ENCODE data around the gene GPR6. TPM values are rescaled to one million over a fixed set of nuclear protein-coding genes. Genes with fewer than 3 reads are reported as not detected.

GPR6 gene
- total and polyA plus RNA-seq, 7 donors, result not detected

- no peak for DNase-seq
- WGBS, 2 donors, result 73 to 86% methylated on average over 6 of the region's 6 CpGs
- Histone ChIP-seq H3K36me3 (no peaks in the 10 kb centered on the region), H3K27ac (no peak overlapping the region), H3K9me3 (no peaks in the 10 kb centered on the region), H3K4me3 (no peak overlapping the region), H3K27me3 (no peaks in the 10 kb centered on the region), H3K4me1 (no peaks in the 10 kb centered on the region)
- TF ChIP-seq POLR2A (IDR thresholded peaks at IDR 0.05), result no peak
- intact Hi-C loops (cut with DNase I), result no loop called here
Measured at GRCh38 chr6:110017306-110017705, 39.2 kb downstream of the GPR6 start.

GRCh38 chr6:110017946-110018345, 39.8 kb downstream of the GPR6 start:
- intact Hi-C loops (cut with DNase I), result no loop called here
- no peaks in the 10 kb centered on the region for H3K36me3 ChIP-seq
- WGBS, 2 donors, result 50 to 77% methylated on average over 7 of the region's 7 CpGs
- no peak overlapping the region for H3K4me3 ChIP-seq
- H3K9me3 ChIP-seq, result no peaks in the 10 kb centered on the region
- no peaks in the 10 kb centered on the region for H3K27me3 ChIP-seq
- H3K4me1 ChIP-seq, result no peaks in the 10 kb centered on the region
- TF ChIP-seq CTCF (IDR thresholded peaks at IDR 0.05), result no peak
- no peak for TF ChIP-seq EP300 (IDR thresholded peaks at IDR 0.05)
- TF ChIP-seq POLR2A (IDR thresholded peaks at IDR 0.05), result no peak
- no peak for TF ChIP-seq POLR2AphosphoS5 (IDR thresholded peaks at IDR 0.05)
- DNase-seq, result no peak
- no peak overlapping the region for H3K27ac ChIP-seq

GRCh38 chr6:110018486-110018885, 40.4 kb downstream of the GPR6 start:
- Histone ChIP-seq H3K27me3 (no peaks in the 10 kb centered on the region), H3K9me3 (no peaks in the 10 kb centered on the region), H3K4me3 (no peak overlapping the region), H3K4me1 (no peaks in the 10 kb centered on the region), H3K36me3 (no peaks in the 10 kb centered on the region), H3K27ac (no peak overlapping the region)
- TF ChIP-seq POLR2A (IDR thresholded peaks at IDR 0.05) (no peak), POLR2AphosphoS5 (IDR thresholded peaks at IDR 0.05) (no peak), CTCF (IDR thresholded peaks at IDR 0.05) (no peak), EP300 (IDR thresholded peaks at IDR 0.05) (no peak)
- 65 to 83% methylated on average over 5 of the region's 5 CpGs for WGBS, 2 donors
- intact Hi-C loops (cut with DNase I), result no loop called here
- no peak for DNase-seq

GRCh38 chr6:110020888-110021287, 42.8 kb downstream of the GPR6 start:
- no peak overlapping the region for H3K4me3 ChIP-seq
- 43 to 75% methylated on average over 3 of the region's 3 CpGs for WGBS, 2 donors
- intact Hi-C loops (cut with DNase I), result no loop called here
- H3K36me3 ChIP-seq, result no peaks in the 10 kb centered on the region
- no peak overlapping the region for H3K27ac ChIP-seq
- H3K27me3 ChIP-seq, result no peaks in the 10 kb centered on the region
- no peak for TF ChIP-seq EP300 (IDR thresholded peaks at IDR 0.05)
- H3K9me3 ChIP-seq, result no peaks in the 10 kb centered on the region
- DNase-seq, result no peak
- H3K4me1 ChIP-seq, result no peaks in the 10 kb centered on the region

GRCh38 chr6:110029144-110029543, 51.0 kb downstream of the GPR6 start:
- no peaks in the 10 kb centered on the region for H3K36me3 ChIP-seq
- no peak overlapping the region for H3K4me3 ChIP-seq
- WGBS, 2 donors, result 68 to 79% methylated on average over 1 of the region's 1 CpG
- no peaks in the 10 kb centered on the region for H3K27me3 ChIP-seq
- H3K4me1 ChIP-seq, result no peaks in the 10 kb centered on the region
- H3K9me3 ChIP-seq, result no peaks in the 10 kb centered on the region
- TF ChIP-seq CTCF (IDR thresholded peaks at IDR 0.05) (no peak), EP300 (IDR thresholded peaks at IDR 0.05) (no peak), POLR2A (IDR thresholded peaks at IDR 0.05) (no peak), POLR2AphosphoS5 (IDR thresholded peaks at IDR 0.05) (no peak)
- no peak for DNase-seq
- no peak overlapping the region for H3K27ac ChIP-seq
- intact Hi-C loops (cut with DNase I), result no loop called here

Other genes with a start within 250 kb of the GPR6 start
- gene WASF1, start 201.4 kb downstream of the GPR6 start, total RNA-seq, result 10 to 100 TPM; 10.2 to 34.9 (median 19.5) TPM
- 1 to 10 TPM in 2 of 3 donors, under 1 TPM in 1; 0.92 to 3.9 (median 3.0) TPM for gene WASF1, start 201.4 kb downstream of the GPR6 start, polyA plus RNA-seq
- 10 to 100 TPM; 14.5 to 23.9 (median 19.9) TPM for gene CDC40, start 202.1 kb downstream of the GPR6 start, total RNA-seq
- 10 to 100 TPM; 11.4 to 12.0 (median 11.5) TPM for gene CDC40, start 202.1 kb downstream of the GPR6 start, polyA plus RNA-seq

All from sigmoid colon (tissue), 7 donors.